Vagina (tissue), 2 donors: ENCODE data around the gene TMEM161B. TPM values are rescaled to one million over a fixed set of nuclear protein-coding genes. Genes with fewer than 3 reads are reported as not detected.

Experiments
- DNase-seq, 2 donors: peaks; one replicate each; pipeline ENCODE4 v3.0.0-alpha.2; 2017; ENCODE audit errors: extremely low spot score in 2 of 2
- H3K27ac ChIP-seq: fragments of 200-600 bp; sonication (generic); one replicate; pipeline ENCODE4 v1.5.1; 2019
- H3K27me3 ChIP-seq: fragments of 200-600 bp; sonication (generic); one replicate; pipeline ENCODE4 v1.5.1; 2019
- H3K36me3 ChIP-seq, 2 donors: fragments of 200-600 bp; sonication (generic); one replicate each; pipeline ENCODE4 v1.5.1; 2017 to 2019
- H3K4me1 ChIP-seq: fragments of 200-600 bp; sonication (generic); one replicate; pipeline ENCODE4 v1.5.1; 2019
- H3K4me3 ChIP-seq, 2 donors: fragments of 200-600 bp; sonication (generic); 1 replicate in 1 of 2; 2 replicates in 1 of 2; pipeline ENCODE4 v1.5.1; 2016 to 2019
- H3K9me3 ChIP-seq: fragments of 200-600 bp; sonication (generic); one replicate; pipeline ENCODE4 v1.5.1; 2019
- POLR2A ChIP-seq, 2 donors: fragments of 450-650 bp; IDR thresholded peaks; one replicate each; pipeline ENCODE4 v1.6.1; 2017; ENCODE audit warnings: antibody characterized with exemption in 2 of 2, mild to moderate bottlenecking in 2 of 2, moderate library complexity in 2 of 2
- POLR2AphosphoS5 ChIP-seq, 2 donors: sonication (generic); formaldehyde crosslinking; IDR thresholded peaks; one replicate each; pipeline ENCODE4 v1.9.0; 2017; ENCODE audit warnings: antibody characterized with exemption in 2 of 2, mild to moderate bottlenecking in 2 of 2, low read depth in 1 of 2; ENCODE audit not compliant: insufficient read depth in 1 of 2
- intact Hi-C: fragments of 100-400 bp; cut with DNase I; formaldehyde crosslinking; loops from one replicate; pipeline ENCODE4 v1.15.1; 2023
- total RNA-seq: library from RNA; depleted of rRNA; stranded (reverse); fragments of >200 nt; gene quantifications from one replicate; pipeline ENCODE4 v1.2.3, GENCODE V29; 2016
- TF ChIP-seq, protein P1 (sequence below), 3 experiments: fragments of 450-650 bp in 2 of 3; fragments of 200-600 bp in 1 of 3; sonication (generic) in 1 of 3; IDR thresholded peaks; one replicate each; pipeline ENCODE4 v1.5.1; 2017 to 2019; ENCODE audit warnings: antibody characterized with exemption in 3 of 3, mild to moderate bottlenecking in 2 of 3, moderate library complexity in 2 of 3

The TMEM161B gene
- total RNA-seq, 1 donor from 2014 or later = 19.9 TPM

DNA sequence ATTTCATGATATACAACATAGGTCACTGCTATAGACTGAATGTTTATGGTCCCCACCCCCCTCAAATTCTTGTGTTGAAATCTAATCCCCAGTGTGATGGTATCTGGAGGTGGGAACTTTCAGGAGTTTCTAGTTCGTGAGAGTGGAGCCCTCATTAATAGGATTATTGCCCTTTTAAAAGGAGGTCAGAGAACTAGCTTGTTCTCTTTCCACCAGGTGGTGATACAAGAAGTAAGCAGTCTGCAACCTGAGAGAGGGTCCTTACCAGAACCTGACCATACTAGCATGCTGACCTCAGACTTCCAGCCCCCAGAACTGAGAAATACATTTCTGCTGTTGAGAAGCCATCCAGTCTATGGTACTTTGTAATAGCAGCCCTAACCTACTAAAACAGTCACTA lies 33.3 kb downstream of the TMEM161B start:
- Histone ChIP-seq H3K4me1 (no peaks in the 10 kb centered on the region), H3K27me3 (no peaks in the 10 kb centered on the region), H3K27ac (no peak overlapping the region), H3K36me3 (no peaks in the 10 kb centered on the region), H3K9me3 (no peaks in the 10 kb centered on the region), H3K4me3 (no peak overlapping the region)
- TF ChIP-seq POLR2A (IDR thresholded peaks at IDR 0.05) (no peak), POLR2AphosphoS5 (IDR thresholded peaks at IDR 0.05; ENCODE audit: insufficient read depth in 1 of 2, low read depth in 1 of 2) (no peak)
- TF ChIP-seq, protein P1, sequence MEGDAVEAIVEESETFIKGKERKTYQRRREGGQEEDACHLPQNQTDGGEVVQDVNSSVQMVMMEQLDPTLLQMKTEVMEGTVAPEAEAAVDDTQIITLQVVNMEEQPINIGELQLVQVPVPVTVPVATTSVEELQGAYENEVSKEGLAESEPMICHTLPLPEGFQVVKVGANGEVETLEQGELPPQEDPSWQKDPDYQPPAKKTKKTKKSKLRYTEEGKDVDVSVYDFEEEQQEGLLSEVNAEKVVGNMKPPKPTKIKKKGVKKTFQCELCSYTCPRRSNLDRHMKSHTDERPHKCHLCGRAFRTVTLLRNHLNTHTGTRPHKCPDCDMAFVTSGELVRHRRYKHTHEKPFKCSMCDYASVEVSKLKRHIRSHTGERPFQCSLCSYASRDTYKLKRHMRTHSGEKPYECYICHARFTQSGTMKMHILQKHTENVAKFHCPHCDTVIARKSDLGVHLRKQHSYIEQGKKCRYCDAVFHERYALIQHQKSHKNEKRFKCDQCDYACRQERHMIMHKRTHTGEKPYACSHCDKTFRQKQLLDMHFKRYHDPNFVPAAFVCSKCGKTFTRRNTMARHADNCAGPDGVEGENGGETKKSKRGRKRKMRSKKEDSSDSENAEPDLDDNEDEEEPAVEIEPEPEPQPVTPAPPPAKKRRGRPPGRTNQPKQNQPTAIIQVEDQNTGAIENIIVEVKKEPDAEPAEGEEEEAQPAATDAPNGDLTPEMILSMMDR (IDR thresholded peaks at IDR 0.05) = no peak
- no peak for DNase-seq
- intact Hi-C loops = no loop called here

DNA sequence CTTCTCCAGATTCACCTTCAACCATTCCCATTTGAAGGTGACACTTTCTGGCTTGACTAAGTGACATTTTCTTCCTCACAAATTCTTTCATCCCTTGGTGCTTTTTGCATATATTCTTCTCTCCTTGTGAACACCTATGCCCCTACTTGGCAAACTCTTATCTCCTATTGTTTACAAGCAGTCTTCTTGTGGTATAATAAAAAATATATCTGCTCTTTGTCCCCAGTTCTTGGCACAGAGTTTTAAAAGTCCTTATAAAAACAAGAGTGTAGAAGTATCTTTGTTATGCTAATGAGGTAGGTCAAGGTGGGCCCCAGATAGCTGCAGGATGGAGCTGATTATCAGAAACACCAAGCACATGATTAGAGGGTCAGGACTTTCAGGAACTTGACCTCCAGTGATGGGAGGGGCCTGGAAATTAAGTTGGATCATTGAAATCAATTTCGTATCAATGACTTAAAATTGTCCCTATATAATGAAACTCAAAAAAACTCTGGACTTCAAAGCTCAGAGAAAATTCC lies 38.0 kb downstream of the TMEM161B start:
- no peaks in the 10 kb centered on the region for H3K36me3 ChIP-seq
- intact Hi-C loops = no loop called here
- H3K4me3 ChIP-seq = no peak overlapping the region
- no peaks in the 10 kb centered on the region for H3K4me1 ChIP-seq
- no peaks in the 10 kb centered on the region for H3K9me3 ChIP-seq
- H3K27me3 ChIP-seq = no peaks in the 10 kb centered on the region
- TF ChIP-seq POLR2A (IDR thresholded peaks at IDR 0.05) (no peak), POLR2AphosphoS5 (IDR thresholded peaks at IDR 0.05; ENCODE audit: insufficient read depth in 1 of 2, low read depth in 1 of 2) (no peak)
- TF ChIP-seq, protein P1 (IDR thresholded peaks at IDR 0.05) = no peak
- H3K27ac ChIP-seq = no peak overlapping the region
- no peak for DNase-seq

DNA sequence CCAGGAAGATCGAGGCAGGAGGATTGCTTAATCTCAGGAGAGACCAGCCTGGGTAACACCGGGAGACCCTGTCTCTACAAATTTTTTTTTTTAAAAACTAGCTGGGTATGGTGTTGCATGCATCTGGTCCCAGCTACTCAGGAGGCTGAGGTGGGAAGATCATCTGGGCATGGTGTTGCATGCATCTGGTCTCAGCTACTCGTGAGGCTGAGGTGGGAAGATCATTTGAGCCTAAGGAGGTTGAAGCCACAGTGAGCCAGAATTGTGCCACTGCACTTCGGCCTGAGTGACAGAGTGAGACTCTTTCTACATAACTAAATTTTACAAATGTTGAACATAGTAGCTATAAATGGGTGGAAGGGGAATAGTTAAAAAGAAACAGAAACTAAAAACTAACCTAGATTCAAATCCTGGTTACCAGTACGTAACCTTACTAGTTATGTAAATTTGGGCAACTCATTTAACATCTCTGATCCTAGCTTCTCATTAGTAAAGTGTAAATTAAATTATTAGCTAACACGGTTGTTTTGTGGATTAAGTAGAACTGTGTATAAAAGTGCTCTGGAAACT lies 41.7 kb downstream of the TMEM161B start:
- TF ChIP-seq, protein P1 (IDR thresholded peaks at IDR 0.05) = no peak
- no peak for TF ChIP-seq POLR2AphosphoS5 (IDR thresholded peaks at IDR 0.05; ENCODE audit: insufficient read depth in 1 of 2, low read depth in 1 of 2)
- intact Hi-C loops = no loop called here

DNA sequence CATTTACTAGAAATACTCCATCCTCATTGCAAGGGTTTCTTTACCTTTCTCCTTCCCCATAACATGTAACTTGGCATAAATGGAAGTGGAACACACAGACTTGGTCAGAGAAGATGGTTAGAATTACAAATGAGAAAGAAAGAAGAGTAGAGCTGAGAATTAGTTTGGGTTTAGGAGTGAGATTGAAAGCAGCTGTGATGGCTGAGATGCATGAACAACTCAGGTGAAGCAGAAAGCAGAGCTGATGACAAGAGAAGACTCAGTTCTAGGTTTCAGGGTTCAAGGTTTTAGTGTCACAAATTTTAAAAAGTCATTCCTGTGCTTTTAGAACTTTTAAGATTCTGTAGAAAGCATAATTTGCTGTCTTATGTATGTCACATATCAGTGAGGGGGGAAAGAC lies 54.0 kb downstream of the TMEM161B start:
- TF ChIP-seq POLR2AphosphoS5 (IDR thresholded peaks at IDR 0.05; ENCODE audit: insufficient read depth in 1 of 2, low read depth in 1 of 2) (no peak), POLR2A (IDR thresholded peaks at IDR 0.05) (no peak)
- TF ChIP-seq, protein P1 (IDR thresholded peaks at IDR 0.05) = no peak
- peaks cover 0 to 10% of the 10 kb centered on the region in 2 donors for H3K36me3 ChIP-seq
- intact Hi-C loops = no loop called here

More for the DNA sequence above, 41.7 kb downstream of the TMEM161B start:
- H3K27ac ChIP-seq = no peak overlapping the region
- H3K9me3 ChIP-seq = no peaks in the 10 kb centered on the region
- DNase-seq = no peak
- no peaks in the 10 kb centered on the region for H3K27me3 ChIP-seq
- H3K4me1 ChIP-seq = no peaks in the 10 kb centered on the region
- H3K4me3 ChIP-seq = no peak overlapping the region
- H3K36me3 ChIP-seq = no peaks in the 10 kb centered on the region

DNA sequence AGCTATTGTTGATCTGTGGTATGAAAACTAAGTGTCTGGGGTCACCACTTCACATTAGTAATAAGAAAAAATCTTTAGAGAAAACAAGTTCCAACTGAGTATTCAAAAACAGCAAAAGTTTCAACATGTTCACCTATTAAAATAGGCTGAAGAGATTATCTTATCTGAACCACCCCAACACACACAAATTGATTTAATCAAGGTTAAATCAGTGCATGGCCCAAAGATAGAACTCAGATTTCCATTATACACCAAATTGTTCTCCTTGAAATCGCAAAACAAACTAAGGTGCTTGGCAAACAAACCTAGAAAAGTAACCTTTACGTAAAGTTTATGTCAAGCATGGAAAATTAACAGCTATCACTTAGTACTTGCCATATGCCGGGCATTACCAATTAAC lies 61.1 kb downstream of the TMEM161B start:
- no peak for TF ChIP-seq POLR2AphosphoS5 (IDR thresholded peaks at IDR 0.05; ENCODE audit: insufficient read depth in 1 of 2, low read depth in 1 of 2)
- TF ChIP-seq, protein P1 (IDR thresholded peaks at IDR 0.05) = no peak
- no peak for TF ChIP-seq POLR2A (IDR thresholded peaks at IDR 0.05)
- DNase-seq = no peak
- Histone ChIP-seq H3K4me3 (no peak overlapping the region), H3K27ac (no peak overlapping the region), H3K4me1 (no peaks in the 10 kb centered on the region), H3K36me3 (peaks cover 0 to 5% of the 10 kb centered on the region in 2 donors), H3K27me3 (no peaks in the 10 kb centered on the region), H3K9me3 (no peaks in the 10 kb centered on the region)
- intact Hi-C loops = no loop called here

More for the DNA sequence above, 54.0 kb downstream of the TMEM161B start:
- Histone ChIP-seq H3K4me3 (no peak overlapping the region), H3K27ac (no peak overlapping the region), H3K27me3 (no peaks in the 10 kb centered on the region), H3K4me1 (no peaks in the 10 kb centered on the region), H3K9me3 (no peaks in the 10 kb centered on the region)
- DNase-seq = no peak
